Calu3 (cell line): Measurements from ENCODE around the gene EXD3. TPM values are rescaled to one million over a fixed set of nuclear protein-coding genes. Genes with fewer than 3 reads are reported as not detected.

Experiments
- BruUV-seq: library from RNA; stranded (reverse); fragments of 400-500 nt; replicated peaks from 2 replicates; lab custom pipeline; 2021; lab: Mats Ljungman, UMichigan
- CTCF ChIA-PET: fragments of 300-600 bp; sonication (Branson Sonifier 250); formaldehyde crosslinking; loops from one replicate; lab custom pipeline; 2022; ENCODE audit warnings: antibody characterized with exemption; lab: Charles Lee
- DNase-seq: peaks from one replicate; pipeline ENCODE4 v3.0.0; 2022
- H3K27ac Mint-ChIP-seq: one replicate; pipeline ENCODE4 v1.8.0; 2022; ENCODE audit warnings: mixed read lengths; ENCODE audit not compliant: unreplicated experiment
- H3K27me3 Mint-ChIP-seq: one replicate; pipeline ENCODE4 v1.8.0; 2022; ENCODE audit warnings: mixed read lengths; ENCODE audit not compliant: unreplicated experiment
- H3K36me3 Mint-ChIP-seq: one replicate; pipeline ENCODE4 v1.8.0; 2022; ENCODE audit warnings: mild to moderate bottlenecking, moderate library complexity, mixed read lengths; ENCODE audit not compliant: insufficient read depth, unreplicated experiment
- H3K4me1 Mint-ChIP-seq: one replicate; pipeline ENCODE4 v1.8.0; 2022; ENCODE audit warnings: mild to moderate bottlenecking, low read depth, mixed read lengths; ENCODE audit not compliant: unreplicated experiment
- H3K4me3 Mint-ChIP-seq: one replicate; pipeline ENCODE4 v1.8.0; 2022; ENCODE audit warnings: mild to moderate bottlenecking, low read depth, moderate library complexity, mixed read lengths; ENCODE audit not compliant: unreplicated experiment
- H3K9me3 Mint-ChIP-seq: one replicate; pipeline ENCODE4 v1.8.0; 2022; ENCODE audit warnings: low read depth, mixed read lengths; ENCODE audit not compliant: unreplicated experiment
- CTCF ChIP-seq: fragments of 200-600 bp; IDR thresholded peaks from one replicate; pipeline ENCODE4 v1.8.0; 2022; ENCODE audit warnings: antibody characterized with exemption; ENCODE audit not compliant: unreplicated experiment
- intact Hi-C: fragments of 100-400 bp; cut with micrococcal nuclease; formaldehyde crosslinking; loops from one replicate; pipeline ENCODE4 v1.10.0; 2022; ENCODE audit not compliant: unreplicated experiment
- total RNA-seq: library from RNA; stranded (reverse); gene quantifications from 2 replicates; pipeline ENCODE4 v1.2.3, GENCODE V29; 2022

EXD3 gene
- total RNA-seq, 1 experiment from 2014 or later = 13.2 TPM

- no peak overlapping the region for H3K4me3 Mint-ChIP-seq
- BruUV-seq = no TSS peak
- H3K36me3 Mint-ChIP-seq = peaks cover 22% of the 10 kb centered on the region
- no peaks in the 10 kb centered on the region for H3K27me3 Mint-ChIP-seq
- no peaks in the 10 kb centered on the region for H3K9me3 Mint-ChIP-seq
- no peak overlapping the region for H3K27ac Mint-ChIP-seq
- H3K4me1 Mint-ChIP-seq = no peaks in the 10 kb centered on the region
- intact Hi-C loops = no loop called here
- no peak for DNase-seq
- CTCF ChIA-PET = no interaction called here
- no peak for TF ChIP-seq CTCF
These were observed 25.0 kb upstream of the EXD3 start for GRCh38 chr9:137447722-137448601.

GRCh38 chr9:137446851-137447471 lies 24.0 kb upstream of the EXD3 start:
- intact Hi-C loops = no loop called here
- peaks cover 24% of the 10 kb centered on the region for H3K36me3 Mint-ChIP-seq
- no peaks in the 10 kb centered on the region for H3K9me3 Mint-ChIP-seq
- H3K27me3 Mint-ChIP-seq = no peaks in the 10 kb centered on the region
- CTCF ChIA-PET = no interaction called here
- no TSS peak for BruUV-seq
- H3K4me1 Mint-ChIP-seq = no peaks in the 10 kb centered on the region
- no peak overlapping the region for H3K4me3 Mint-ChIP-seq
- H3K27ac Mint-ChIP-seq = no peak overlapping the region
- no peak for DNase-seq
- no peak for TF ChIP-seq CTCF

- CTCF ChIA-PET = interaction anchor here (0.6 to 0.9 kb wide), 3 partner anchors 7 to 84 kb away, joined by 3 to 8 read pairs (median 4); partner anchors contain the start of genes EXD3 and NOXA1
- BruUV-seq = no TSS peak
- intact Hi-C loops = no loop called here
- no peak for TF ChIP-seq CTCF
- H3K36me3 Mint-ChIP-seq = peaks cover 27% of the 10 kb centered on the region
- H3K4me1 Mint-ChIP-seq = no peaks in the 10 kb centered on the region
- no peaks in the 10 kb centered on the region for H3K27me3 Mint-ChIP-seq
- H3K9me3 Mint-ChIP-seq = no peaks in the 10 kb centered on the region
- H3K4me3 Mint-ChIP-seq = peak overlapping the region; percentile 34
- H3K27ac Mint-ChIP-seq = no peak overlapping the region
- DNase-seq = no peak
These were observed 23.0 kb upstream of the EXD3 start for GRCh38 chr9:137445930-137446431.

- H3K27ac Mint-ChIP-seq = peak overlapping the region; percentile 3
- BruUV-seq = no TSS peak
- peak; percentile 87 for DNase-seq
- H3K4me1 Mint-ChIP-seq = no peaks in the 10 kb centered on the region
- H3K9me3 Mint-ChIP-seq = no peaks in the 10 kb centered on the region
- CTCF ChIA-PET = interaction anchor here (0.7 to 0.9 kb wide), 2 partner anchors 8 to 22 kb away, joined by 3 to 8 read pairs; partner anchors contain the start of genes EXD3 and NOXA1
- peaks cover 27% of the 10 kb centered on the region for H3K36me3 Mint-ChIP-seq
- intact Hi-C loops = no loop called here
- no peaks in the 10 kb centered on the region for H3K27me3 Mint-ChIP-seq
- H3K4me3 Mint-ChIP-seq = peak overlapping the region; percentile 34
- TF ChIP-seq CTCF = peak; percentile 63
These were observed 22.4 kb upstream of the EXD3 start for GRCh38 chr9:137445275-137445807.
